Esophagus (tissue), 2 donors: ENCODE measurements around the gene ABCC5. TPM values are rescaled to one million over a fixed set of nuclear protein-coding genes. Genes with fewer than 3 reads are reported as not detected.

Experiments used
- H3K27ac ChIP-seq, 2 donors: one replicate each; pipeline ENCODE4 v1.5.1; 2013; ENCODE audit warnings: low read depth in 2 of 2, mild to moderate bottlenecking in 2 of 2, inconsistent platforms in 1 of 2, low read length in 1 of 2, moderate library complexity in 1 of 2
- H3K27me3 ChIP-seq, 2 donors: one replicate each; pipeline ENCODE4 v1.6.1; 2013; ENCODE audit warnings: low read length in 2 of 2, control low read depth in 1 of 2, mild to moderate bottlenecking in 1 of 2; ENCODE audit not compliant: insufficient read depth in 2 of 2, control insufficient read depth in 1 of 2
- H3K36me3 ChIP-seq, 2 donors: one replicate each; pipeline ENCODE4 v1.6.1; 2013; ENCODE audit warnings: low read length in 1 of 2; ENCODE audit not compliant: control insufficient read depth in 2 of 2, insufficient read depth in 2 of 2
- H3K4me1 ChIP-seq, 2 donors: one replicate each; pipeline ENCODE4 v1.6.1; 2013; ENCODE audit warnings: low read length in 1 of 2; ENCODE audit not compliant: control insufficient read depth in 2 of 2, insufficient read depth in 2 of 2
- H3K4me3 ChIP-seq, 2 donors: one replicate each; pipeline ENCODE4 v1.5.1; 2013; ENCODE audit warnings: low read length in 2 of 2, mild to moderate bottlenecking in 2 of 2, low read depth in 1 of 2, moderate library complexity in 1 of 2
- H3K9me3 ChIP-seq, 2 donors: one replicate each; pipeline ENCODE4 v1.6.1; 2013; ENCODE audit warnings: mild to moderate bottlenecking in 2 of 2, low read depth in 1 of 2, low read length in 1 of 2, moderate library complexity in 1 of 2; ENCODE audit not compliant: control insufficient read depth in 2 of 2, insufficient read depth in 1 of 2
- WGBS, 2 donors: extraction: QIAGEN DNeasy Blood & Tissue Kit; methylation state at CpG; one replicate each; pipeline ENCODE4 v1.1.7; 2013; 5-methylcytosine and 5-hydroxymethylcytosine counted together
- polyA plus RNA-seq, 2 donors: library from polyadenylated mRNA; stranded (reverse); fragments of 200-250 nt; gene quantifications; one replicate each; pipeline ENCODE4 v1.2.3, GENCODE V29; 2013
- donor health status: healthy with polysubstance abuse.
- donor health status: Bipolar disorder and iron deficiency.

ABCC5 gene
- polyA plus RNA-seq, 2 donors: 19.2 to 56.0 TPM

DNA sequence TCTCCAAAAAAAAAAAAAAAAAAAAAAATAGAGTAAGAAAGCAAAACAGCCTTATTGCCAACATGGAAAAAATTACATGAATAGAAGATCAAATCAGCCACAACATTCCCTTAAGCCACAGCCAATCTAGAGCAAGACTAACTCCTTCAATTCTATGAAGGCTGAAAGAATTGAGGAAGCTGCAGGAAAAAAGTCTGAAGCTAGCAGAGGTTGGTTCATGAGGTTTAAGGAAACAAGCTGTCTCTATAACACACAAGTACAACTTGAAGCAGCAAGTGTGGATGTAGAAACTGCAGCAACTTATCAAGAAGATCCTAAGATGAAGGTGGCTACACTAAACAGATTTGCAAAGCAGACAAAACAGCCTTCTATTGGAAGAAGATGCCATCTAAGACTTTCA is 142.3 kb downstream of the ABCC5 start:
- H3K27me3 ChIP-seq: no peaks in the 10 kb centered on the region
- H3K36me3 ChIP-seq: no peaks in the 10 kb centered on the region
- H3K4me3 ChIP-seq: no peak overlapping the region
- no peaks in the 10 kb centered on the region for H3K4me1 ChIP-seq
- no peaks in the 10 kb centered on the region for H3K9me3 ChIP-seq
- H3K27ac ChIP-seq: no peak overlapping the region

DNA sequence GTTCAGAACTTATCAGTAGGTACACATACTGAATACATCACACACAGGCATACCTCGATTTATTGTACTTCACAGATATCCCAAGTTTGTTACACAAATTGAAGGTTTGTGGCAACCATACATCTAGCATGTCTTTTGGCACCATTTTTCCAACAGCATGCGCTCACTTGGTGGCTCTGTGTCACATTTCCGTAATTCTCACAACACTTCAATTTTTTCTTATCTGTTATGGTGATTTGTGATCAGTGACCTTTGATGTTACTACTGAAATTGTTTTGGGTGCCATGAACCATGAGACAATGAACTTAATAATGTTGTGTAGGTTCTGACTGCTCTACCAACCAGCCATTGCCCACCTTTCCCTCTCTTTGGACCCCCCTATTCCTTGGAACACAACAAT is 143.8 kb downstream of the ABCC5 start:
- Histone ChIP-seq H3K36me3 (no peaks in the 10 kb centered on the region), H3K27me3 (no peaks in the 10 kb centered on the region), H3K4me1 (no peaks in the 10 kb centered on the region), H3K27ac (no peak overlapping the region), H3K4me3 (no peak overlapping the region), H3K9me3 (no peaks in the 10 kb centered on the region)
- WGBS, 2 donors: 87 to 91% methylated on average over 3 of the region's 3 CpGs

GRCh38 chr3:183871541-183871940 is 146.1 kb downstream of the ABCC5 start:
- H3K36me3 ChIP-seq: no peaks in the 10 kb centered on the region
- WGBS, 2 donors: 55 to 67% methylated on average over 2 of the region's 2 CpGs
- no peaks in the 10 kb centered on the region for H3K27me3 ChIP-seq
- H3K9me3 ChIP-seq: no peaks in the 10 kb centered on the region
- no peak overlapping the region for H3K4me3 ChIP-seq
- no peaks in the 10 kb centered on the region for H3K4me1 ChIP-seq
- no peak overlapping the region for H3K27ac ChIP-seq

GRCh38 chr3:183870563-183870962 is 147.1 kb downstream of the ABCC5 start:
- WGBS, 2 donors: 89 to 91% methylated on average over 3 of the region's 3 CpGs
- Histone ChIP-seq H3K9me3 (no peaks in the 10 kb centered on the region), H3K27me3 (no peaks in the 10 kb centered on the region), H3K4me3 (no peak overlapping the region), H3K36me3 (no peaks in the 10 kb centered on the region), H3K27ac (no peak overlapping the region), H3K4me1 (no peaks in the 10 kb centered on the region)

Other genes starting within 250 kb of the ABCC5 start
- gene MAP6D1, start 192.3 kb downstream of the ABCC5 start, polyA plus RNA-seq: 1 to 10 TPM; 1.2 to 1.4 TPM
- 10 to 100 TPM; 45.8 to 59.6 TPM for gene PARL, start 133.0 kb downstream of the ABCC5 start, polyA plus RNA-seq
- not detected for gene HTR3D, start 13.9 kb upstream of the ABCC5 start, polyA plus RNA-seq
- gene HTR3C, start 35.2 kb upstream of the ABCC5 start, polyA plus RNA-seq: not detected
- not detected for gene HTR3E, start 79.2 kb upstream of the ABCC5 start, polyA plus RNA-seq
- 10 to 100 TPM; 31.0 to 37.7 TPM for gene EIF2B5, start 117.5 kb upstream of the ABCC5 start, polyA plus RNA-seq
- 10 to 100 TPM; 27.2 to 31.6 TPM for gene DVL3, start 137.5 kb upstream of the ABCC5 start, polyA plus RNA-seq
- 100 to 1,000 TPM in 1 of 2 donors, 10 to 100 TPM in 1; 94.2 to 210 TPM for gene AP2M1, start 157.0 kb upstream of the ABCC5 start, polyA plus RNA-seq
- 10 to 100 TPM; 42.3 to 42.4 TPM for gene ABCF3, start 168.3 kb upstream of the ABCC5 start, polyA plus RNA-seq
- gene VWA5B2, start 211.7 kb upstream of the ABCC5 start, polyA plus RNA-seq: under 1 TPM; 0.02 to 0.04 TPM
- 10 to 100 TPM; 16.4 to 31.0 TPM for gene ALG3, start 231.1 kb upstream of the ABCC5 start, polyA plus RNA-seq
- gene EEF1AKMT4, start 231.8 kb upstream of the ABCC5 start, polyA plus RNA-seq: 1 to 10 TPM; 3.5 to 8.6 TPM
- gene CAMK2N2, start 243.7 kb upstream of the ABCC5 start, polyA plus RNA-seq: under 1 TPM; 0.06 to 0.12 TPM